Bone marrow (tissue), 2 donors: ENCODE results near the gene MYEOV.

Experiments used
- DNase-seq, 2 donors: peaks; one replicate each; lab custom pipeline; 2025; lab: John Stamatoyannopoulos, UW

MYEOV gene

DNA sequence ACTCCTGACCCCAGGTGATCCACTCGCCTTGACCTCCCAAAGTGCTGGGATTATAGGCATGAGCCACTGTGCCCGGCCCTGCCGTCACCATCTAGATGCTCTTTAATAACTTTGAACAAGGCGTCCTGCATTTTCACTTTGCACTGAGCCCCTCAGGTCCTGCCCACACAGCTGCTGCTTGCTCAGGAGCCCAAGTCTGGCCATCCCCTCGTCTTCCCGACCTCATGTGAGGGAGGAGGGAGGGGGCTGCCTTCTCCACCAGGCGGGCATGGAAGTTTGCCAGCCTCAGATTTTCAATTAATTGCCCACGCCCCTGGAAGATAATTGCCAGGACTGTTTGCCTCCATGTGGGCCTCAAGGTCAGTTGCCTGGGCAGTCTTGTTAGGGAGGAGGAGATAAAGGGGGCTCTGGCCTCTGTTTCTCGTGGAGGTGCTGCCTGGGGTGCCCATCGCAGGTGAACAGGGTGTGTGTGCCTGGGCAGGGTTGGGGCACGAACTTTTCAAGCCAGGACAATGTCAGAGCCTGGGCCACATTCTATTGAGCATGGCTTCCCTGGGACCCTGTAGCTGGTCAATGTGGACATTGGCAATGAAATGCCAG, 27.9 kb upstream of the MYEOV start:
- no peak for DNase-seq

DNA sequence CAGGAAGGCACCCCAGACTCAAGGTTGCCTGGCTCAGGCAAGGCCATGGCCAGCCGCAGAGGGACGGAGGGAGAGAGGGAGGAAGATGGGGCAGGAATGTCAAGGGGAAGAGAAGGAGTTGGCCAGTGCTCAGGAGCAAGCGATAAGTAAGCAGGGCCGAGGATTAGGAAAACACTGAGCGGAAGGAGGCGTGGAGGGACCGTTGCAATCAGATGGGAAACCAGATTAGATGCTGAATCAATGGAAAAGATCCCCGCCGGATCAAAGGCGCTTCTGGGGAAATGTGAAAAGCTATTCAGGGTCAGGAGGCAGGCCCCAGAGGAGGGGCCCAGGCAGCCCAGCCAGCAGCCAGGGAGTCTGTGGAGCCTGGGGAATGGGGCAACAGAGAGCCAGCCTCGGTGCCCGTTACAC, 26.6 kb upstream of the MYEOV start:
- DNase-seq: no peak

DNA sequence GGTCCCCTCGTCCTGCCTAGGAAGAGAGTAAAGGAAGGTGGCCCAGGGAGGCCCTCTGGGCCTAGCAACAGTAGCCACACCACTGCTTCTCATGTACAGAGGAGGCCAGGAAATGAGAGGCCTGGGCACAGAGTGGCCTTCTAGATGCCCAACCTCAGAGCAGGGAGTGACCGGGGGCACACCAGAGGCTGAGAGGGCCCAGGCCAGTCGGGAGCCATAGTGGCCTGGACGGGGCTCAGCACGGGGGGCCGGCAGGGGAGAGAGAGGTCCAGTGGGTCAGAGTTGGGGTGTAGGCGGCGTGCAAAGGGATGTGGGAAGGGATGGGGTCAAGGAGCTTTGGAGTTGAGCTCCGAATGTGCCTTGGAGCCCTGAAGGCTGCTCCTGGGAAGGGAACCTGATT, 25.0 kb upstream of the MYEOV start:
- no peak for DNase-seq

DNA sequence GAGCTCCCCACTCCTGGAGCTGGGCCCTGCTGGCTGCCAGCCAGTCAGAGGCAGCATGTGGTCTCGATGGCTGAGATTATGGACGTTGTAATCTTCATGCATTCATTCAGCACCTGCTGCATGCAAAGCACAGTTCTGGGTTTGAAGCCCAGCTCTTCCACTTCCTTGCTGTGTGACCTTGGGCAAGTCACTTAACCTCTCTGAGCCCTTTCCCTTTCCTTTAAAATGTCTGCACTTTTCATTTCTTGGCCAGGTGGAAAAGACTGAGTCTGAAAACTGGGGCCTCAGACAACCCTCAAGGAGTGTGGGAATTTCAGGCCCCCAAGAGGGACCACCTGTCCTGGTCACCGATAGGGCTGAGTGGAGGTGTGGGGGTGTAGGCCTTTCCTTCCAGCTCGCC, 24.6 kb upstream of the MYEOV start:
- DNase-seq: no peak

DNA sequence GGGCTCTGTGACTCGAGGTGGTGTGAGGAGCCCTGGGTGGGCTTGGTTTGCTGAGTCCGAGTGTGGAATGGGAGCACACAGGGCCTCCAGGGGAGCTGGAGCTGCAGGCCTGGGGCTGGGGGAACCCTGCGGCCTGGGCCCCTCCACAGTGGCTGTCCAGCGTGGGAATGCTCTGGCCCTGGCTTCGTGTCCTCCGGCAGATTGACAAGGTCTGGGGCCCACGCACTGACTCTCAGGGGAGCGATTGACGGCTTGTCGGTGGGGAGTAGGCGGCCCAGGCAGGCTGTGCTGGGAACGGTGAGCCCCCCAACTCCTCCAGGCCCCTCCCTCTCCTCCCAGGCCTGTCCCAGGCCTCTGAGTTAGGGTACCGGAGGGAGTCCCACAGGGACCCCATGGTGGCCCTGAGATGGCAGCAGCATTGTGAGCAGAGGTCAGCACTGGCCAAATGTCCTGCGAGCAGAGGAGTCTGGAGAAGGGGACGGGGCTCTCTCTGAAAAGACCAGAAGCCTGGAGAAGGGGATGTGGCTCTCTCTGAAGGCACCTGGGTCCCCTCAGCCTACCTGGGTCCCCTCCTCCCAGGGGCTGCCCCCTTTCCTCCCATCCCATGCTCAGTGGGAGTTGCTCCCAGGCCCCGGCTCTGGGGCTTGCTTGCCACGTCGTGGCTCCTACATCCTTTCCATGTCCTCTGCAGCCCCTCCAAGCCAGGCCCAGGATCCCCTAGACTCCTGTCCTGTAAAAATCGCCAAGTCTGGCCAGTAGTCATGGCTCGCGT, 23.8 kb upstream of the MYEOV start:
- no peak for DNase-seq

DNA sequence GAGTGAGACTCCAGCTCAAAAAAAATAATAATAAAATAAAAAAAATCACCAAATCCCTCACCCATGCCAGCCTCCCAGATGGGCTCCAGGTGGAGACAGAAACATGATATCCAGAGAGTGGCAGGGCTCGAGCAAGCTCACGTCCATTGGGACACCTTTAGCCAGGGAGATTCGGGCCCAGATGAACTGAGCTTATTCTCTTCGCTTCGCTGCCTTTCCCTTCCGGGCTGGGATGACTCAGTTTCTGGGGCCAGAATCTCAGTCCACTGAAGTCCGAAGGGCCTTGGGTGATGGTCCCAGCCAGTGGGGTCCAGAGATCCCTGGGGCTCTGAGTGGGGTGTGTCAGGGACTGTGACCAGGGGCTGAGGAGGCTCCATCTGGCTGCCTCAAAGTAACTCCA, 23.0 kb upstream of the MYEOV start:
- no peak for DNase-seq

DNA sequence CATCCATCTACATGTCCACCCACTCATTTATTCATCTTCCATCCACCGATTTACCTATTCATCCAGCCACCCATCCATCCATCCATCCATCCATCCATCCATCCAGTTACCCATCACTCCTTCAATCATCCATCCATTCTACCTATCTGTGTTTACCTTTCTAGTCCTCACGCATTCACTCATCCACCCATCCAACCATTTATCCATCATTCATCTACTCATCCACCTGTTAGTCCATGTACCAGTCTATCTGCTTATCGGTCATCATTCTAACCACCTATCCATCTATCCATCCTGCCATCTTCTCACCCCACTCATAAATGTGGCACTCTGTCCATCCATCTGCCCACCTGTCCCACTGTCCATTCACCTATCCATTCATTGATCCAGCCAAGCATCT, 21.9 kb upstream of the MYEOV start:
- DNase-seq: no peak

DNA sequence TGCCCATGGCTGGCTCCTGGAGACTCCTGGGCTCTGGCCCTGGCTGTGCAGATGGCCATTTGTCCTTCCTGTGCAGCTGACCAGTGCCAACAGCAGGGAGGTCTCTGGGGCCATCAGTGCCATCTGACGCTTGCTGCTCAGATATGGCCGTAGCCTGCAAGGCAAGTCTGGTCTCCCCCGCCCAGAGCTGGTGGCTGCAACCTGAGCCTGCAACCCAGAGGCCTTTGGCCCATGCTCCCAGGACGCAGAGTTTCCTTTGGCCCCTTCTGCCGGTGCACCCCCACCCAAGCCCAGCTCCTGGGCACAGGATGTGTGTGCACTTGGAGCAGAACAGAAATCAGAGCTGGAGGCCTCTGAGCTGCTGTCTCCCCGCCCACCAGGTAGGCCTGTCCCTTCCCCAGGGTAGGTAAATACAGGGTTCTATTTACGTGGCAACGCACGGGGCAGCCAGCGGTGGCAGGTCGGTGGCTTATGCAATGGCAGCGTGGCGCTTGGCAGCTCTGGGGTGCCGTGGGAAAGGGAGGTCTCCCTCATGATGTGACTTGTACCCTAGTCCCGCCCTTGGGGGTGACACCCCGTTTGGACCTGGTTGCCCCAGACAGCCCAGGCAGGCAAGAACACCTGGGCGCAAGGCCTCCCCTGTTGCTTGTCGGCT, 21.0 kb upstream of the MYEOV start:
- no peak for DNase-seq

DNA sequence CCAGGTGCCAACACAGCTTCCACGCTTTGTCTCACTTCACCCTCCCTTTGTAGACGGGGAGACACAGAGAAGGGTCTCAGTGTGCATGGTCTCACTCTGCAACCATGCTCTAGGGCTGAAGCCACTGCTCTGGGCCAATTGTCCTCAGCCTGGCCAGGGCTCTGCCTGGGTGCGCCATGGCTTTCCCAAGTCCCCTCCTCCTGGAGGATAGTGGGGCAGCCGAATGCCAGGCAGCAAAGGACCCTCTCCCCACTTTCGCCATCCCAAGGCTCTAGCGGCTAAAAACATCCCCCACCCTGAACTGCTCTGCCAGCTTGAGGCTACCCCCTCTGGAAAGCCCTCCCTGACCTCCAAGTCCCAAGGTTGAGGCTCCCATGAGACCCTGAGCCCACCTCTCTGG, 20.4 kb upstream of the MYEOV start:
- no peak for DNase-seq

DNA sequence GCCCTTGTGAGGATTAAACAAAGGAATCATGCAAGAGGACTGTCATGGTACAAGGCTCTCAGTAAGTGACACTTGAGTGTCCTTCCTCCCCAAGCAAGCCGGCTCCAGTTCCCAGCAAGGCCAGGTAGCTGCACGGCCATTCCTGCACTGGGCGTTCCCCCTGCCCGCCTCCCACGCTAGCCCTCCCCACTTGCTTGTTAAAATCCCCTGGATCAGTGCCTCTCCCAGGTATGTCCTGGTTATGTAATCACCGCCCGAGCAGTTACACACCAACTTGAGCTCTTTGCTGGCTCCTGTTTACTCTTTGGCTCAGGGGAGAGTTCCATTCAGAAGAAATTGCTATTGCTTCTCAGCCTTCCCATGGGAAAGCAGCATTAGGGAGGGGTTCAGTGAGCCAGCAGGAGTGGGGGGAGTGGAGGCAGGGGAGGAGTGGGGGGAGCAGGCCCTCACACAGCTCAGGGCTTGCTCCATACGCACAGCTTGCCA, 19.4 kb upstream of the MYEOV start:
- no peak for DNase-seq

DNA sequence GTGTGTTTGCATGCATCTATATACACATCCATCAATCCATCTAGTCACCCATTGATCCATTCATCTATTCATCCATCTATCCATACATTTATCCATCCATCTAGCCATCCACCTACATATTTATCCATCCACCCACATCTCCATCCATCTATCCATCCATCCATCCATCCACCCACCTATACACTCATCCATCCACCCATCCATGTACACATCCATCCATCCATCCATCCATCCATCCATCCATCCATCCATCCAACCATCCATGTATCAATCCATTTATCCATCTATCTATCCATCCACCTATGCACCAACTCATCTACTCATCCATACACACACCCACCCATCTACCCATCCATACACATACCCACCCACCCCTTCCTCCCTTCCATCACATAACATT, 18.8 kb upstream of the MYEOV start:
- DNase-seq: no peak

DNA sequence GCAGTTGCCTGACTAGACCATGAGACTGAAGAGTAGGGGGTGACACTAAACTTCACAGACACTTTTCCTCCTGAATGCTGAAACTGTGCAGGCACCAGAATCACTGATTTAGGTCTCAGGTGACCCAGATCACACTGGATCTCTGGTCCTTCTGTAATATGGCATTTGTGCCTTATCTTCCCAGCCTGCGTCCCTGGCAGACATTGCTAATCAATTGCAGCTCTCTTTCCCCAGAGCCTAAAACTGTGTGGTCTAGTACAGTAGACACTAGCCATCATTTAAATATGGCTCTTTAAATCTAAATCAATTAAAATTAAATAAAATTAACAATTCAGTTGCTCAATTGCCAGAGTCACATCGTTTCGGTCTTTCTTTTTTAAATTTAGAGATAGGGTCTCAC, 17.8 kb upstream of the MYEOV start:
- no peak for DNase-seq

DNA sequence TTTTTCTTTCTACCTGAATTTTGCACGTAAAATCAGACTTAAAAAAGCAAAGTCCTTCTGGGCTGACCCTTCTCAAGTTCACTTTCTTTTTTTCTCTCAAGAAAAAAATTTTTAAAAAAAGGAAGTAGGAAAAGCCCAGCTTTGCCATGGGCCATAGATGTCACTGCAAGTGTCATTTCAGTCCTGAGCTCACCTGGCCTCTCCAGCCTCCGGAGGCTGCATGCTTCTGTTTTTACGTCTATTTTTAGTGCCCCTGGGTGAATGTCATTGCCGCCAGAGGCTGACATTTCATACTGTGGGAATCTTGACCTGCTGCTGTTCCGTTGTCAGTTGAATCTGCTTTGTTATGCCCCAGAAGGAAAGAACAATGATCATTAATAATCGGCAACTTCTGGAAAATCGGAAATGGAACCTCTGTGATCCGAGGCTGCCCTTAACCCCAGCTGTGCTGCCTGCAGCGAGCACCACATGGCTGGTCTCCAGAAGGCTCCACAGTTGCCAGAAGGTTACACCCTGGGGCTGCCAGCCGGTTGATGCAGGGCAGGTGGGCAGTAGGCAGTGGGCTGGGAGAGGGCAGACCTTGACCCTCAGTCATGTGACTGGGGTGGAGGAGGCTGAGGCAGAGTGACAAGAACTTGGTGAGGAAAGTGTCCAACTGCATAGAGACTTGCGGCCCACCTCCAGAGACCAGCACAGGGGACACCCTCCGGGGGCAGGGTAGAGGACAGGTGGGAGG, 16.7 kb upstream of the MYEOV start:
- DNase-seq: no peak

DNA sequence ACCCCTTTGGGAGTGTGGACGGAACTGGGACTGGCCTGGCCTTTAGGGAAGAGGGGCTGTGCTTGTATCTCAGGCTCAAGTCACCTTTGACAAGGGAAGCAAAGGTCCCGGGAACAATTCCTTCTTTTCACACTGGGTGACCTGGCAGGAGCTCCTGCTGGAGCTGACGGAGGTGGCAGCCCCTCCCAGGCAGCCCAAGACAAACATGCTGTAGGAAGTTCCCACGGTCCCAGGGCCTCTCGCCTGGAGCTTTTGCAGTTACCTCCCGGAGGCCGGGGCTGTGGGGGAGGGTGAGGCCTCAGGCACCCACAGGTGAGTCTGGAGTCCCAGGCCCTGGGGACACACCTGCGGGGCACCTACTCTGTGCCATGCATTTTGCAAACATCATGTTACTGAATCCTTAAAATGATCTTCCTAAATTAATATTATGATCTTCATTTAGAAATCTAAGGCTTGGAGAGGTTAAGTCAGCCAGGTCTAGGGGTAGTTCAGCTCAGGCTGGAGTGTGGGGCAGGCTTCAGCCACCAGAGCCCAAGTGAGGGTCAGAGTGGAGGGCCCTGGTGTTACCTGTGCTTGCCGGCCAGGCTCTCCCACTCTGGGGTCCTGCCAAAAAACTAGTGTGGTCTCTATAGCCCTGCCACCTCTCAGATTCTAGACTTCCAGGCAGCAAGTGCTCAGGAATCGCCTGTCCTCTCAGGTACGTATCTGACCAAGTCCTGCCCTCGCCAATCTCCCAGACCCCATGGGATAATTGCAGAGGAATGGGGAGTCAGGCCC, 15.7 kb upstream of the MYEOV start:
- DNase-seq: no peak

DNA sequence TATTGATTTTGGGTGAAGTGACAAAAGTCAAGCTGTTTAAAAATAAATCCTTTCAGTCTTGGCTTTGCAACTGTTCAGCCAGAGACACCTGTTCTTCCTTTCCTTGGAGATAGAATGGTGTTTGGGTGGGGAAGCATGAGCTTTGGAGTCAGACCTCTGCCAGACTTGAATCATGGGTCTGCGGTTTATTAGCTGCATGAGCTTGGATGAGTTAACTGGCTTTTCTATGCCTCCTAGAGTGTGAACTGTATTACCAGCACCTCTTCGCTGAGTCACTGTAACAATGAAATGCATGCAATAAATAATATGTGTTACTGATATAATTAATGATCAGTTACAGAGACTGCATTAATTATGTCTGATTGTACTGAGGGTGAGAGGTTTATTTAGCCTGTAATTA, 13.5 kb upstream of the MYEOV start:
- DNase-seq: no peak

DNA sequence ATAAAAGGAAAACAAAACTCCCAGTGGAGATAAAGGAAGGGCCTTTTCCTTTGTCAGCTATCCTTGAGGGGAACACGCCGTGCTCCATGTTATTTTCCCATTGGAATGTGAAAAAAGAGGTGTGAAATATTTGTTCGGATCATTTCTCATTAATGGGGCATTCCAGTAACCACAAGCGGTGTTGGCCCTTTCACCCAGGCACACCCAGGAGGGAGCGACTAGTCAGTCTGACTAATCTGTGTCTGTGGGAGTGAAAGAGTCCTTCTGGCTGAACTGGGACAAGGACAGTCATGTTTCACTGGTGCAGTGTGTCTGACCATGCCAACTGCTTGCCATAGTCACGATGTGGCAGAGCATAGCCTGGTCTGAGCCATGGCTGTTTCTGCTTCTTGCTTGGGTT, 13.0 kb upstream of the MYEOV start:
- no peak for DNase-seq

DNA sequence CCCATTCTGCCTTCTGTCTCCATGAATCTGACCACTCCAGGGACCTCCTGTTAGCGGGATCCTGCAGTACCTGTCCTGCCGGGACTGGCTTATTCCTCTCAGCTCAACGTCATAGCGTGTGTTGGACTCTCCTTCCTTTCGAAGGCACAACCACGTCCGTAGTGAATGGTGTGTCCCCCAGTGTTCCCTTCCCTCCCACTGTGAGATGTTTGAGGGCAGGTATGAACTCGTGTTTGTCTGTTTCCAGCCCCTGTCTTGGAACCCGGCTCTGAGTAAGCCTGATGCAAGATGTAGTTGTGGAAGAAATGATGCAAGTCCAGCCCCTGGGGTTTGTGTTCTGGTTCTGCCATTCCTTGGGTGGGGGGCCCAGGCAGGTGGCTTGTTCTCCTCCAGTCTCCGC, 10.5 kb upstream of the MYEOV start:
- no peak for DNase-seq

DNA sequence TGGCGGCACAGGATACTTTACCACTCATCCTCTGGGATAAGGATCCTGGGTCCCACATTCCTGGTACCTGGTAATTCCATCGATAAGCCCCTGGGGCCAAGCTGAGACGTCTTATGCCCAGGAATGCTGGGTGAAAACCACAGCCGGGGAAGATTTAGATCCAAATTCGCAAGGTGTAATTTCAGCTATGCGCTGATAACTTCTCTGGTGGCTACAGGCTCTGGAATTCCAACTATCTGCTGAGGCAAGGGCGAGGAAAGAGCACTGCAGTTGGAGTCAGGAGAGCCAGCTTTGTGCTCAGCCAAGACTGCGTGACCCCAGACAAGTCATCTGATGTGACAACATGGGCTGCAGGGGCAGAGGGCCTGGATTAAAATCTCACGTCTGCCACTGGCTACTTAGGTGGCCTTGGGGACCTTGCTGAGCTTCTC, 9.9 kb upstream of the MYEOV start:
- DNase-seq: no peak

DNA sequence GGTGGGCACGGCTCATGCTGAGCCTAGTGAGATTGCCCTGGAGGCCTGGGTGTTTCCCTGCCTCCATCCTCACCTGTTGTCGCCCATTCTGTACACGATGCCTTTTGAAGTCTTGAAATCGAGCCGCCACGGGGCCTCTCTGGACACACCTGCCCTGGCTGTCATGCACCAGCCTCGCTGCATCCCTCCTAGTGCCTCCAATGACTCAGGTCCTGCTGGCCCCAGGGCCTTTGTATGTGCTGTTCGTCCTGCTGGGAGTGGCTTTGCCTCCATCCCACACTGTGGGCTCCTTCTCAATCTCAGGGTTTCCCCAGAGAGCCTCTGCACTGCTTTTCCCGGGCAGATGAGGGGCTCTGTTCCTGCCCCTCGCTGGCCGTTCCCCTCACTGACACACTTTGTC, 8.9 kb upstream of the MYEOV start:
- DNase-seq: no peak

DNA sequence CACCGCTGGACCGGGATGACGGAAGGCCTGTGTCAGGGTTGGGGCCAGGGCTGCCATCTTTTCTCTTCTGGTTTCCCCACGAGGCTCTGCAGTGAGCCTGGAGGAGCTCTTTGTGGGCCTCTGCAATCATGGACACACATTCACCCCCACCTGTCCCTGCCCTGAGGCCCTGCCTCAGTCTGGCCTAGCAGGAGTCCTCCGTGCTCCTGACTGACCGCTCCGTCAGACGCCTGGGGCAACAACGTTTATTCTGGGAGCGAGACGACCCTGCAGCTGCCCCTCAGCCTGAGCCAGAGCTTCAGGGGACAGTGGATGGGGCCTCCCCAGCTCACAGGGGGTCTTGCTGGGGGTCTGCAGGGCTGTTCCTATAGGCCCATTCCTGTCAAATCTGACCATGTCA, 8.2 kb upstream of the MYEOV start:
- no peak for DNase-seq

DNA sequence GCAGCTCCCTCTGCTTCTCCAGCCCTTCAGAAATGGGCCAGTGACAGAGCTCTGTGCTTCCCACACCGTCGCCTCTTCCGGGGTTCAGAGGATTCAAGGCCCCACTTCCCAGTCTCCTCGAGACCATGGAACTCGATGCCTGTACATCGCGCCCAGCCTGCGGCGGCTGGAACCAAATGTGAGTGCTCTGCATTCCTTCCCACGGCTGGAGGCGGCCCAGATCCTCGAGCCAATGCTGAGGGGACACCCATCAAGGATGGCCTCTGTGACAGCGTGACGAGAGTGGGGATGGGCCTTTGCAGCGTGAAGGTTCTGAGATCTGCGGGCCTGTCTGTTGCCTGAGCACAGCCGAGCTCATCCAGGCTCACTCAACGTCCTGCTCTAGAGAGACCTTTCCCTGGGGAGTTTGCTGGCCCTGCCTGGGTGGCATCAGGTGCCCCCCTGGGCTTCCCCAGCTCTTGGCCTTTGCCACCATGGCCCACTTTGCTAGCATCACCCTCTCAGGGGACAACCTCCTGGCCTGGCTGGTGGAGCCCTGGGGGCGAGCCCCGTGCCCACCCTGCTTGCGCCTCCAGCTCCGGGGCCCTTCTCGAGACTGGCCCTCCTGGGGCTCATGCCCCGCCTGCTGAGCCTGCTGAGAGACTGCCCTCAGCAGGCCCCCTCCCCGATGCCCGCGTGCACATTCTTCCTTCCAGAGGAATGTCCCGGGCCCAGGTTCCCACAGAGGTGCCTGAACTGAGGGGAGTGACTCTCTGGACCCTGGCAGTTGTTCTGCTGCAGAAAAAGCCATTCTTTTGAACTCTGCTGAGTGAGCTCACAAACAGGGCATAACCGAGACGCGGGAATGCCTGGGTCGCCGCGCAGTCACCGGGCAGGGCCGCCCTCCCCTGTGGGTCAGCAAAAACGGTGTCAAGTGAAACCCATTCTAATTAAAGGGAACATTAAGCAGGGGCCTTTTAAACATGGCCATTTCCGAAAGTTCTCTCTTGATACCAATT, 7.3 kb upstream of the MYEOV start:
- no peak for DNase-seq
